ENCODE data around the gene VPS18. TPM values are rescaled to one million over a fixed set of nuclear protein-coding genes. Genes with fewer than 3 reads are reported as not detected.

VPS18 gene
- total RNA-seq, 1 experiment from 2014 or later = 14.3 TPM

DNA sequence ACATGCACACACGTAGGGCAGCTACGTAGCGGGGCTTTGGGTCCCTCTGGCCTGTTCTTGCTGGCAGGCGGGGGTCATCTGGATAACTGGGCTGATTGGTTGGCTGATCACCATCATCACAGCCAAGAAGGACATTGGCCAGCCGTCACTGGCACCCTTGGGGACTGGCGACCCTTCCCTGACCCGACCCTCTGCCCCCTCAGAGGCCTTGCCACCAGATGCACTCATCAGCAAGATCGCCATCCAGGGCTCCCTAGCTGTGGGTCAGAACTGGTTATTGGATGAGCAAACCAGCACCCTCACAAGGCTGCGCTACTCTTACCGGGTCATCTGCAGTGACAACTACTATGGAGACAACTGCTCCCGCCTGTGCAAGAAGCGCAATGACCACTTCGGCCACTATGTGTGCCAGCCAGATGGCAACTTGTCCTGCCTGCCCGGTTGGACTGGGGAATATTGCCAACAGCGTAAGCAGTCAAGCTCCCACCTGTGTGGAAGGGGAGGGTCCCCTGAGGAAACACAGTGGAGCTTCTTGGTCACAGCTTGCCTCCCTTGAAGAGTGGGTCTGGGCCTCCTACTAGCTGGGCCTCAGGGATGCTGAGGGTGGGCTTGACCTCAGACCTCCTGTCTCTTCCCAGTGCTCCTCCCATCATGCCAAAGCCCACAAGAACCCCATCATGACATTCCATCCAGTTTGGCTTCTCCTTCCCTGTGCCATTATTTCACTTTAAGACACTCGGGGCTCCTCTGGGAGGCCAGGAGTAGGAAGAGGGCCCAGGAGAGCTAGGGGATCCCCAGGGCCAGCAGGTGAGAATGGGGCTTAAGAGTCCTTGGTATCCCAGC is 37.3 kb downstream of the VPS18 start:
- BruUV-seq (replicated peaks) = no TSS peak
- Mint-ChIP-seq H3K27me3 (ENCODE audit: unreplicated experiment) (peaks cover 35% of the 10 kb centered on the region), H3K36me3 (ENCODE audit: insufficient read depth, unreplicated experiment) (peaks cover 8% of the 10 kb centered on the region), H3K4me3 (ENCODE audit: low read depth, unreplicated experiment) (peak overlapping the region; percentile 66), H3K4me1 (ENCODE audit: low read depth, unreplicated experiment) (peaks cover 27% of the 10 kb centered on the region), H3K27ac (ENCODE audit: unreplicated experiment) (no peak overlapping the region), H3K9me3 (ENCODE audit: low read depth, unreplicated experiment) (no peaks in the 10 kb centered on the region)
- intact Hi-C loops (cut with micrococcal nuclease; ENCODE audit: unreplicated experiment) = no loop called here
- no peak for DNase-seq
- TF ChIP-seq CTCF (IDR thresholded peaks at IDR 0.05; ENCODE audit: unreplicated experiment) = no peak
- CTCF ChIA-PET = interaction anchor here (1.0 to 1.1 kb wide), 2 partner anchors 10 to 88 kb away, joined by 3 to 6 read pairs; no protein-coding TSS in a partner anchor

- Mint-ChIP-seq H3K4me3 (ENCODE audit: low read depth, unreplicated experiment) (no peak overlapping the region), H3K9me3 (ENCODE audit: low read depth, unreplicated experiment) (no peaks in the 10 kb centered on the region), H3K4me1 (ENCODE audit: low read depth, unreplicated experiment) (peaks cover 27% of the 10 kb centered on the region), H3K27me3 (ENCODE audit: unreplicated experiment) (peaks cover 29% of the 10 kb centered on the region), H3K36me3 (ENCODE audit: insufficient read depth, unreplicated experiment) (peaks cover 8% of the 10 kb centered on the region), H3K27ac (ENCODE audit: unreplicated experiment) (no peak overlapping the region)
- no peak for TF ChIP-seq CTCF (IDR thresholded peaks at IDR 0.05; ENCODE audit: unreplicated experiment)
- DNase-seq = no peak
- BruUV-seq (replicated peaks) = no TSS peak
- intact Hi-C loops (cut with micrococcal nuclease; ENCODE audit: unreplicated experiment) = no loop called here
- CTCF ChIA-PET = interaction anchor here (1.0 kb wide), 2 partner anchors 9 to 88 kb away, joined by 3 read pairs; no protein-coding TSS in a partner anchor
These were observed 37.9 kb downstream of the VPS18 start for GRCh38 chr15:40932156-40932555.

DNA sequence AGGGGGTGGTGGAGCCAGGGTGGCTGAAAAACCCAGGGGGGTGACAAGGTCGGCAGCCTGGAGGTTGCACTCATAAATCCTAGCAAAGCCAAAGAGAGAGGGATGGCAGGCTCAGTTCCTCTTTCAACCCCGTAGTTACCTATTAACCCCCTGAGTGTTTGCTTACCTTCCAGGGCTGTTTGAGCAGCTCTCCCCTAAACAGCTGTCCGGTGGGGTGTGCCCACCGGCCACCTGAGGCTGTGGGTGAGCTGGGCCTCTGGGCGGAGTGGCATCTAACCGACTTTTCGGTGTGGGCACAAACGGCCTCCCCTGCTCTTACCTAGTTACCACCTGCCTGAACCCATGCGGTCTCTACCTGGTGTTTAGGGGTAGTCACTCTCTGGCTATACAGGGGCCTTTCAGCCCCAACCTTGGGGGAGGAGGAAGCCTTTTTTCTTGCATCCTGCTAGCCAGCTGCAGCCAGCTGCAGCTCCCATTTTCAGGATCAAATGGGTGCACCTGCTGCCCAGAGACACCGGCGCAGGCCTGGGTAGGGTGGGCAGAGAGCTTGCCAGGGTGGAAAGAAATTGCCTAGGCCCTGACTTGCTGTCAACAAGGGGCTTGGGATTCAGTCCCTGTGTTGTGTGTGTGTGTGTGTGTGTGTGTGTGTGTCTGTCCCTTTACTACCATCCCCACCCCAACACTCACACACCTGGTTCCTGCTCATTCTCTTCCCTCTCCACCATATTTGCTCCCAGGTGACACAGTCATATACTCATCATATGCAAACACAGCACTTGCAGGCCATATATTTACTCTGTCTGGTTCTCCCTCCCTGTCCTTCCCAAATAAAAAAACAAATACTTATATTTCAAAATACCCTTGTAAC is 38.6 kb downstream of the VPS18 start:
- no peak overlapping the region for H3K27ac Mint-ChIP-seq (ENCODE audit: unreplicated experiment)
- intact Hi-C loops (cut with micrococcal nuclease; ENCODE audit: unreplicated experiment) = no loop called here

More for the DNA sequence above, 38.6 kb downstream of the VPS18 start:
- TF ChIP-seq CTCF (IDR thresholded peaks at IDR 0.05; ENCODE audit: unreplicated experiment) = no peak
- H3K36me3 Mint-ChIP-seq (ENCODE audit: insufficient read depth, unreplicated experiment) = peaks cover 8% of the 10 kb centered on the region
- peaks cover 27% of the 10 kb centered on the region for H3K4me1 Mint-ChIP-seq (ENCODE audit: low read depth, unreplicated experiment)
- peaks cover 22% of the 10 kb centered on the region for H3K27me3 Mint-ChIP-seq (ENCODE audit: unreplicated experiment)
- DNase-seq = no peak
- CTCF ChIA-PET = interaction anchor here (1.0 kb wide), 2 partner anchors 8 to 87 kb away, joined by 3 read pairs; no protein-coding TSS in a partner anchor
- no peaks in the 10 kb centered on the region for H3K9me3 Mint-ChIP-seq (ENCODE audit: low read depth, unreplicated experiment)
- no TSS peak for BruUV-seq (replicated peaks)
- H3K4me3 Mint-ChIP-seq (ENCODE audit: low read depth, unreplicated experiment) = no peak overlapping the region

Data from Calu3 (cell line).